Activated CD4-positive, alpha-beta T cell treated with anti-CD3 and anti-CD28 coated beads for 36 hours (primary cell): Measurements from ENCODE around the gene DTX1. TPM values are rescaled to one million over a fixed set of nuclear protein-coding genes. Genes with fewer than 3 reads are reported as not detected.

ENCODE experiments used
- ATAC-seq: fragments of 200-7000 bp; cut with Tn5 transposase; one replicate; pipeline ENCODE4 v1.10.0; 2021; ENCODE audit warnings: mild to moderate bottlenecking, moderate library complexity
- CTCF ChIA-PET: fragments of 350-600 bp; sonication (Branson Sonifier 250); formaldehyde crosslinking; loops from one replicate; lab custom pipeline; 2021; ENCODE audit warnings: antibody characterized with exemption; lab: Charles Lee
- POLR2A ChIA-PET: fragments of 350-600 bp; sonication (Branson Sonifier 250); formaldehyde crosslinking; loops from one replicate; lab custom pipeline; 2021; ENCODE audit warnings: antibody characterized with exemption, inconsistent platforms; lab: Charles Lee
- DNase-seq: peaks from one replicate; pipeline ENCODE4 v3.0.0-alpha.2; 2020
- H3K27ac Mint-ChIP-seq: one replicate; pipeline ENCODE4 v1.8.0; 2021; ENCODE audit warnings: mixed read lengths
- H3K27me3 Mint-ChIP-seq: one replicate; pipeline ENCODE4 v1.8.0; 2021; ENCODE audit warnings: mixed read lengths
- H3K36me3 Mint-ChIP-seq: one replicate; pipeline ENCODE4 v1.8.0; 2021; ENCODE audit warnings: low read depth, mixed read lengths
- H3K4me1 Mint-ChIP-seq: one replicate; pipeline ENCODE4 v1.8.0; 2021; ENCODE audit warnings: mixed read lengths
- H3K4me3 Mint-ChIP-seq: one replicate; pipeline ENCODE4 v1.8.0; 2021; ENCODE audit warnings: mild to moderate bottlenecking, moderate library complexity, mixed read lengths
- H3K9me3 Mint-ChIP-seq: one replicate; pipeline ENCODE4 v1.8.0; 2021; ENCODE audit warnings: low read depth, mixed read lengths
- intact Hi-C, 2 experiments: fragments of 100-400 bp; cut with DNase I in 1 of 2; cut with micrococcal nuclease in 1 of 2; formaldehyde crosslinking; loops; one replicate each; pipeline versions ENCODE4 v1.14.2 to v1.15.1; 2022 to 2024; cut with DNase I, micrococcal nuclease
- total RNA-seq, 2 experiments: library from RNA; stranded (reverse); gene quantifications; one replicate each; pipeline ENCODE4 v1.2.3, GENCODE V29; 2021

Gene DTX1
- total RNA-seq, 2 experiments from 2014 or later, result 12.0 to 12.9 TPM

- H3K27ac Mint-ChIP-seq, result peak overlapping the region; percentile 87
- peaks cover 2% of the 10 kb centered on the region for H3K36me3 Mint-ChIP-seq
- intact Hi-C loops, result no loop called here
- no peak for DNase-seq
- no peak for ATAC-seq
- ChIA-PET CTCF (interaction anchor here (0.6 to 1.4 kb wide), 3 partner anchors 17 to 63 kb away, joined by 3 to 5 read pairs (median 4); no protein-coding TSS in a partner anchor), POLR2A (no interaction called here)
- peak overlapping the region; percentile 20 for H3K4me3 Mint-ChIP-seq
- peaks cover 61% of the 10 kb centered on the region for H3K4me1 Mint-ChIP-seq
- H3K9me3 Mint-ChIP-seq, result no peaks in the 10 kb centered on the region
- H3K27me3 Mint-ChIP-seq, result no peaks in the 10 kb centered on the region
Measured at GRCh38 chr12:113071135-113072112, 14.9 kb downstream of the DTX1 start.

- no peak overlapping the region for H3K4me3 Mint-ChIP-seq
- DNase-seq, result no peak
- peaks cover 61% of the 10 kb centered on the region for H3K4me1 Mint-ChIP-seq
- H3K27ac Mint-ChIP-seq, result peak overlapping the region; percentile 15
- no peaks in the 10 kb centered on the region for H3K27me3 Mint-ChIP-seq
- POLR2A ChIA-PET, result no interaction called here
- ATAC-seq, result peak; percentile 22
- CTCF ChIA-PET, result no interaction called here
- H3K9me3 Mint-ChIP-seq, result no peaks in the 10 kb centered on the region
- intact Hi-C loops, result no loop called here
- peaks cover 2% of the 10 kb centered on the region for H3K36me3 Mint-ChIP-seq
Measured at GRCh38 chr12:113072136-113072535, 15.6 kb downstream of the DTX1 start.

- POLR2A ChIA-PET, result no interaction called here
- ATAC-seq, result no peak
- Mint-ChIP-seq H3K4me3 (no peak overlapping the region), H3K9me3 (no peaks in the 10 kb centered on the region), H3K4me1 (peaks cover 61% of the 10 kb centered on the region), H3K36me3 (peaks cover 5% of the 10 kb centered on the region), H3K27ac (no peak overlapping the region), H3K27me3 (no peaks in the 10 kb centered on the region)
- no peak for DNase-seq
- intact Hi-C loops, result no loop called here
- CTCF ChIA-PET, result interaction anchor here (0.6 to 1.1 kb wide), 3 partner anchors 80 to 778 kb away, joined by 3 to 4 read pairs (median 3); no protein-coding TSS in a partner anchor
Measured at GRCh38 chr12:113073586-113073985, 17.1 kb downstream of the DTX1 start.

- peak; percentile 35 for DNase-seq
- H3K36me3 Mint-ChIP-seq, result peaks cover 5% of the 10 kb centered on the region
- no peak overlapping the region for H3K4me3 Mint-ChIP-seq
- intact Hi-C loops, result no loop called here
- peaks cover 50% of the 10 kb centered on the region for H3K4me1 Mint-ChIP-seq
- no peaks in the 10 kb centered on the region for H3K9me3 Mint-ChIP-seq
- CTCF ChIA-PET, result interaction anchor here (0.5 to 0.7 kb wide), 3 partner anchors 27 to 64 kb away, joined by 3 to 5 read pairs (median 4); no protein-coding TSS in a partner anchor
- H3K27me3 Mint-ChIP-seq, result no peaks in the 10 kb centered on the region
- H3K27ac Mint-ChIP-seq, result peak overlapping the region; percentile 43
- POLR2A ChIA-PET, result interaction anchor here (0.6 kb wide), 1 partner anchor 39 kb away, joined by 4 read pairs; no protein-coding TSS in a partner anchor
- peak; percentile 63 for ATAC-seq
Measured at GRCh38 chr12:113075137-113075683, 18.7 kb downstream of the DTX1 start.

GRCh38 chr12:113077057-113077858 lies 20.7 kb downstream of the DTX1 start:
- intact Hi-C loops, result no loop called here
- Mint-ChIP-seq H3K4me1 (peaks cover 38% of the 10 kb centered on the region), H3K36me3 (peaks cover 3% of the 10 kb centered on the region), H3K27me3 (no peaks in the 10 kb centered on the region), H3K4me3 (no peak overlapping the region), H3K9me3 (no peaks in the 10 kb centered on the region), H3K27ac (no peak overlapping the region)
- DNase-seq (no peak), ATAC-seq (no peak)
- ChIA-PET POLR2A (no interaction called here), CTCF (no interaction called here)

GRCh38 chr12:113077859-113078255 lies 21.3 kb downstream of the DTX1 start:
- Mint-ChIP-seq H3K4me3 (no peak overlapping the region), H3K36me3 (peaks cover 3% of the 10 kb centered on the region), H3K27me3 (no peaks in the 10 kb centered on the region), H3K9me3 (no peaks in the 10 kb centered on the region), H3K27ac (no peak overlapping the region), H3K4me1 (peaks cover 40% of the 10 kb centered on the region)
- ATAC-seq (no peak), DNase-seq (no peak)
- ChIA-PET POLR2A (no interaction called here), CTCF (no interaction called here)
- intact Hi-C loops, result no loop called here

GRCh38 chr12:113081873-113082272 lies 25.3 kb downstream of the DTX1 start:
- Mint-ChIP-seq H3K27ac (no peak overlapping the region), H3K4me3 (no peak overlapping the region), H3K27me3 (no peaks in the 10 kb centered on the region)

GRCh38 chr12:113082486-113083148 lies 26.1 kb downstream of the DTX1 start:
- intact Hi-C loops, result no loop called here
- DNase-seq, result no peak
- H3K27me3 Mint-ChIP-seq, result no peaks in the 10 kb centered on the region
- ChIA-PET POLR2A (no interaction called here), CTCF (no interaction called here)
- no peaks in the 10 kb centered on the region for H3K9me3 Mint-ChIP-seq
- H3K4me3 Mint-ChIP-seq, result no peak overlapping the region
- peaks cover 39% of the 10 kb centered on the region for H3K4me1 Mint-ChIP-seq
- peaks cover 8% of the 10 kb centered on the region for H3K36me3 Mint-ChIP-seq
- no peak for ATAC-seq
- peak overlapping the region; percentile 5 for H3K27ac Mint-ChIP-seq

More at GRCh38 chr12:113081873-113082272, 25.3 kb downstream of the DTX1 start:
- intact Hi-C loops, result no loop called here
- DNase-seq (no peak), ATAC-seq (no peak)
- POLR2A ChIA-PET, result no interaction called here
- Mint-ChIP-seq H3K36me3 (peaks cover 8% of the 10 kb centered on the region), H3K9me3 (no peaks in the 10 kb centered on the region), H3K4me1 (peaks cover 32% of the 10 kb centered on the region)
- CTCF ChIA-PET, result interaction anchor here (0.8 kb wide), 1 partner anchor 27 kb away, joined by 3 read pairs; no protein-coding TSS in a partner anchor

- ChIA-PET CTCF (interaction anchor here (1.5 kb wide), 1 partner anchor 35 kb away, joined by 6 read pairs; no protein-coding TSS in a partner anchor), POLR2A (interaction anchor here (0.6 kb wide), 1 partner anchor 14 kb away, joined by 3 read pairs; no protein-coding TSS in a partner anchor)
- H3K4me1 Mint-ChIP-seq, result peaks cover 51% of the 10 kb centered on the region
- H3K36me3 Mint-ChIP-seq, result peaks cover 8% of the 10 kb centered on the region
- ATAC-seq (no peak), DNase-seq (no peak)
- H3K27me3 Mint-ChIP-seq, result no peaks in the 10 kb centered on the region
- no peak overlapping the region for H3K27ac Mint-ChIP-seq
- intact Hi-C loops, result no loop called here
- H3K4me3 Mint-ChIP-seq, result no peak overlapping the region
- peaks cover 2% of the 10 kb centered on the region for H3K9me3 Mint-ChIP-seq
Measured at GRCh38 chr12:113083863-113084435, 27.4 kb downstream of the DTX1 start.
